Measurements from ENCODE around the gene TCF20. TPM values are rescaled to one million over a fixed set of nuclear protein-coding genes. Genes with fewer than 3 reads are reported as not detected.

TCF20 gene
- total RNA-seq, 4 donors from 2014 or later = 40.2 to 52.5 (median 41.0) TPM

DNA sequence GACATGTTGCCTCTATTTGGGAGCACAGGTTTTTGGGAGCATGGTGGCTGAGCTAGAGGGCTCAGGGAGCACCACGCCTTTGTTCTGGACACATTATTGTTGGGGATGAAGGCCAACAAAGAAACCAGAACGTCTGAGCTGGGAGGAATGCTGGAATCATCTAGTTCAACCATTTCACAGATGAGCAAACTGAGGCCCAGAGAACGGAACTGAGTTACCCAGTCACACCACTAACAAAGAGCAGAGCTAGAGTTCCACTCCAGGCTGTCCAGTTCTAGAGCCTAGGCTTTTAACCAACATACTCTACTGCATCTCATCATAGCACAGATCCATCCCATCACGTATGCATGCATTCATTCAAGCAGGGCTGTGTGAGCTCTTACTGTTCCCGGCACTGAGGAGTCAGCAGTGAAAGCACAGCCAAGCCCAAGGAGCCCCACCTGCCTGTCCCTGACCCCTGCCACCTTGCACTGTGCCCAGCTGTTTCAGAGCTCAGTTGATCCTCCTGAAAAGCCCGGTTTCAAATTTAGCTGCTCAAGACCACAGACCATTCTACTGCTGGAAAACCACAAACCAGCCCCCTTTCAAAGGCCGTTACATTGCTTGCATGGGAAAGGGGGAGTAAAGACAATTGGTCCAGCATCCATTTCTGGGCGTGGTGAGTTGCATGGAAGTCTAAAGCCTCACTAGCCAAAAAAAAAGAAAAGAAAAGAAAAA lies 16.9 kb upstream of the TCF20 start:
- no peaks in the 10 kb centered on the region for H3K36me3 ChIP-seq
- TF ChIP-seq POLR2A (IDR thresholded peaks at IDR 0.05) (no peak), CTCF (IDR thresholded peaks at IDR 0.05) (no peak)
- H3K9me3 ChIP-seq = no peaks in the 10 kb centered on the region
- H3K27me3 ChIP-seq = peaks cover 0 to 25% (median 0%) of the 10 kb centered on the region in 4 donors
- DNase-seq = no peak
- H3K4me3 ChIP-seq = no peak overlapping the region
- peaks cover 12 to 46% (median 27%) of the 10 kb centered on the region in 3 donors for H3K4me1 ChIP-seq
- intact Hi-C loops (cut with DNase I) = no loop called here
- 42 to 59% methylated on average over 6 of the region's 8 CpGs for WGBS, 2 donors
- no peak overlapping the region for H3K27ac ChIP-seq

GRCh38 chr22:42286205-42286604 lies 15.8 kb upstream of the TCF20 start:
- Histone ChIP-seq H3K4me3 (no peak overlapping the region), H3K36me3 (no peaks in the 10 kb centered on the region), H3K4me1 (peaks cover 12 to 48% (median 29%) of the 10 kb centered on the region in 3 donors), H3K27ac (no peak overlapping the region), H3K27me3 (peaks cover 0 to 25% (median 0%) of the 10 kb centered on the region in 4 donors), H3K9me3 (no peaks in the 10 kb centered on the region)
- intact Hi-C loops (cut with DNase I) = no loop called here
- WGBS, 2 donors = 91 to 100% methylated on average over 2 to 3 of the region's 3 CpGs
- TF ChIP-seq CTCF (IDR thresholded peaks at IDR 0.05) = no peak
- TF ChIP-seq POLR2A (IDR thresholded peaks at IDR 0.05) = no peak
- no peak for DNase-seq

- no peak overlapping the region for H3K4me3 ChIP-seq
- no peak for DNase-seq
- intact Hi-C loops (cut with DNase I) = no loop called here
- H3K27ac ChIP-seq = no peak overlapping the region
- peaks cover 0 to 25% (median 0%) of the 10 kb centered on the region in 4 donors for H3K27me3 ChIP-seq
- TF ChIP-seq POLR2A (IDR thresholded peaks at IDR 0.05) (no peak), CTCF (IDR thresholded peaks at IDR 0.05) (no peak)
- peaks cover 12 to 52% (median 29%) of the 10 kb centered on the region in 3 donors for H3K4me1 ChIP-seq
- H3K36me3 ChIP-seq = no peaks in the 10 kb centered on the region
- no peaks in the 10 kb centered on the region for H3K9me3 ChIP-seq
- 88 to 93% methylated on average over 5 of the region's 5 CpGs for WGBS, 2 donors
These were observed 15.2 kb upstream of the TCF20 start for GRCh38 chr22:42285604-42286003.

DNA sequence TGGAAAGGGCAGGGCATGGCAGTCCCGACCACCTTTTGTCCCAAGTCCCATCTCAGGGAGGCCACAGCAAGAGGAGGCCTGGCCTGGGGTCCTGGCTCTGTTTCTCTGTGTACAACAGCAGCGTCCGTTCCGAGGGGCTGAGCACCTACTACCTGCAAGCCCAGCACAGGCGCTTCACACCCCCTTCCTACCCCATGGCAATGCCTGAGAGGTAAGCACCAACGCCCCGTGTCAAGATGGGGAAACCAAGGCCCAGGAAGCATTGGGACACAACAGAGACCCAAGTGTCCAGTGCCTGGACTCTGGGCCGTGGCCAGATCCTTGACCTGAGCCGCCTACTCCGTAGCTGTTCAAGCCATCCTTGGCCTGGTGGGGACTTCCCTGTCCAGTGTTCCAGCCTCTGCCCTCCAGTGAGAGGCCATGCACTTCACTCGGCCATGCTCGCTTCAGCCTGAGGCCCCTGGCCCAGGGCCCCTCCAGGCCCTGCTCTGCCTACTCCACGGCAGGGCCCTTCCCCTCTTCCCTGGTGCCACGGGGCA lies 14.3 kb upstream of the TCF20 start:
- H3K9me3 ChIP-seq = no peaks in the 10 kb centered on the region
- H3K27ac ChIP-seq = no peak overlapping the region
- H3K4me3 ChIP-seq = no peak overlapping the region
- peaks cover 12 to 52% (median 26%) of the 10 kb centered on the region in 3 donors for H3K4me1 ChIP-seq
- H3K27me3 ChIP-seq = peaks cover 0 to 25% (median 0%) of the 10 kb centered on the region in 4 donors
- intact Hi-C loops (cut with DNase I) = no loop called here
- TF ChIP-seq POLR2A (IDR thresholded peaks at IDR 0.05) (no peak), CTCF (IDR thresholded peaks at IDR 0.05) (no peak)
- DNase-seq = no peak
- no peaks in the 10 kb centered on the region for H3K36me3 ChIP-seq
- 80 to 90% methylated on average over 2 to 4 of the region's 14 CpGs for WGBS, 2 donors

DNA sequence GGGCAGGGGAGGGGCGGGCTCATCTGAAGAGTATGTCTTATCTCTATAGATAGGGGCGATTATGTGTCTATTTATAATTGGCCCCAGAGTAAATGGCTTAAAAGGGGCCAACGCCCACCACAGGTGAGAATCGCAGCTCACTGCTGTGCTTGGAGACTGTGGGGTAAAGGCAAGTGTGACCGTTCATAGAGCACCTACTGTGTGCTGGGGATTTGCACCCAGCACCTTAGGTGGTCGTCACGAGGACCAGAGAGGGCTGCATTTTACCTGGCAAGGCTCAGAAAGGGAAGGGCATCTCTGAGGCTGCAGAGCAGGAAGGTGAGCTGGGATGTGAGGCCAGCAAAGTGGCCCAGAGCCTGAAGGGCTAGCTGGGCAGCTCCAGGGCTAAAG lies 13.7 kb upstream of the TCF20 start:
- peaks cover 0 to 25% (median 0%) of the 10 kb centered on the region in 4 donors for H3K27me3 ChIP-seq
- no peaks in the 10 kb centered on the region for H3K9me3 ChIP-seq
- H3K27ac ChIP-seq = no peak overlapping the region
- DNase-seq = no peak
- intact Hi-C loops (cut with DNase I) = no loop called here
- 32 to 36% methylated on average over 5 to 6 of the region's 7 CpGs for WGBS, 2 donors
- no peaks in the 10 kb centered on the region for H3K36me3 ChIP-seq
- TF ChIP-seq CTCF (IDR thresholded peaks at IDR 0.05) (no peak), POLR2A (IDR thresholded peaks at IDR 0.05) (no peak)
- H3K4me3 ChIP-seq = peak overlapping the region in 2 of 4 donors; percentile 46 to 62
- H3K4me1 ChIP-seq = peaks cover 12 to 52% (median 22%) of the 10 kb centered on the region in 3 donors
